HepG2 (cell line): ENCODE results near the gene IQCK. TPM values are rescaled to one million over a fixed set of nuclear protein-coding genes. Genes with fewer than 3 reads are reported as not detected.
A peak's percentile ranks its signal among the peaks of the same experiment; 100 is the strongest.

Experiments
- DNMT1 ChIP-seq: sonication (generic); formaldehyde crosslinking; IDR thresholded peaks from 2 replicates; pipeline ENCODE4 v1.5.1; 2020; ENCODE audit warnings: mild to moderate bottlenecking, missing genetic modification reagents
- DZIP1 ChIP-seq: sonication (generic); formaldehyde crosslinking; IDR thresholded peaks from 2 replicates; pipeline ENCODE4 v1.5.0; 2020; ENCODE audit warnings: mild to moderate bottlenecking, missing genetic modification reagents
- FOSL2 ChIP-seq: sonication (generic); formaldehyde crosslinking; IDR thresholded peaks from 2 replicates; pipeline ENCODE4 v1.4.0; 2020; ENCODE audit warnings: missing genetic modification reagents
- GATA4 ChIP-seq: sonication (generic); IDR thresholded peaks from 2 replicates; pipeline ENCODE4 v1.6.1; 2016; ENCODE audit warnings: antibody characterized with exemption, low read depth, borderline replicate concordance
- GATAD1 ChIP-seq: IDR thresholded peaks from 2 replicates; pipeline ENCODE4 v1.6.1; 2016; ENCODE audit warnings: missing genetic modification reagents, missing compliant biosample characterization
- MYC ChIP-seq: sonication (generic); formaldehyde crosslinking; IDR thresholded peaks from 2 replicates; pipeline ENCODE4 v1.9.0; 2021; ENCODE audit warnings: missing genetic modification reagents, borderline replicate concordance
- NAIF1 ChIP-seq: sonication (generic); formaldehyde crosslinking; IDR thresholded peaks from 2 replicates; pipeline ENCODE4 v1.5.0; 2020; ENCODE audit warnings: mild to moderate bottlenecking, missing genetic modification reagents, borderline replicate concordance
- NBN ChIP-seq: fragments of 450-650 bp; conservative IDR thresholded peaks from 2 replicates; pipeline ENCODE4 v1.6.1; 2017
- RBFOX2 ChIP-seq: fragments of 200-400 bp; formaldehyde crosslinking; IDR thresholded peaks from 2 replicates; pipeline ENCODE4 v1.6.1; 2017; ENCODE audit warnings: low read depth, mild to moderate bottlenecking, low read length
- REPIN1 ChIP-seq: sonication (generic); formaldehyde crosslinking; IDR thresholded peaks from 2 replicates; pipeline ENCODE4 v1.8.0; 2022; ENCODE audit warnings: missing genetic modification reagents, low read depth, mild to moderate bottlenecking, borderline replicate concordance
- RORA ChIP-seq: sonication (generic); formaldehyde crosslinking; IDR thresholded peaks from 2 replicates; pipeline ENCODE4 v1.5.0; 2020; ENCODE audit warnings: mild to moderate bottlenecking, missing genetic modification reagents, moderate library complexity
- RXRB ChIP-seq: IDR thresholded peaks from 2 replicates; pipeline ENCODE4 v1.6.1; 2016; ENCODE audit warnings: borderline replicate concordance, missing genetic modification reagents, missing compliant biosample characterization
- SP1 ChIP-seq, 2 experiments: fragments of 450-650 bp in 1 of 2; sonication (generic) in 1 of 2; formaldehyde crosslinking in 1 of 2; IDR thresholded peaks; 2 replicates each; pipeline versions ENCODE4 v1.4.0 to v1.6.1; 2016 to 2020; ENCODE audit warnings: missing genetic modification reagents in 1 of 2
- STAG1 ChIP-seq: sonication (generic); formaldehyde crosslinking; IDR thresholded peaks from 2 replicates; pipeline ENCODE4 v1.4.0; 2020; ENCODE audit warnings: missing genetic modification reagents
- ZBTB3 ChIP-seq: sonication (generic); formaldehyde crosslinking; IDR thresholded peaks from 2 replicates; pipeline ENCODE4 v1.4.0; 2020; ENCODE audit warnings: low read depth, mild to moderate bottlenecking, moderate library complexity, missing genetic modification reagents, borderline replicate concordance
- ZBTB49 ChIP-seq: sonication (generic); formaldehyde crosslinking; IDR thresholded peaks from 2 replicates; pipeline ENCODE4 v1.4.0; 2020; ENCODE audit warnings: missing genetic modification reagents, borderline replicate concordance
- ZNF24 ChIP-seq: fragments of 450-650 bp; IDR thresholded peaks from 2 replicates; pipeline ENCODE4 v1.6.1; 2017; ENCODE audit warnings: antibody characterized with exemption, mild to moderate bottlenecking
- ZNF3 ChIP-seq: IDR thresholded peaks from 2 replicates; pipeline ENCODE4 v1.7.0; 2017; ENCODE audit warnings: inconsistent platforms
- ZNF567 ChIP-seq: sonication (generic); formaldehyde crosslinking; IDR thresholded peaks from 2 replicates; pipeline ENCODE4 v1.8.1; 2023; ENCODE audit warnings: mild to moderate bottlenecking, missing genetic modification reagents, borderline replicate concordance
- ZNF605 ChIP-seq: sonication (generic); formaldehyde crosslinking; IDR thresholded peaks from 2 replicates; pipeline ENCODE4 v1.8.0; 2022; ENCODE audit warnings: mild to moderate bottlenecking, missing genetic modification reagents
- ZNF780A ChIP-seq: sonication (generic); formaldehyde crosslinking; IDR thresholded peaks from 2 replicates; pipeline ENCODE4 v1.8.0; 2022; ENCODE audit warnings: mild to moderate bottlenecking, missing genetic modification reagents, moderate library complexity
- ZSCAN22 ChIP-seq: sonication (generic); formaldehyde crosslinking; IDR thresholded peaks from 2 replicates; pipeline ENCODE4 v1.4.0; 2020; ENCODE audit warnings: mild to moderate bottlenecking, missing genetic modification reagents
- polyA plus RNA-seq, 8 experiments: library from polyadenylated mRNA; depleted of rRNA in 3 of 8; stranded (reverse) in 7 of 8; unstranded in 1 of 8; fragments of >200 nt; fragmentation: Illumina TruSeq in 4 of 8; extraction: Trizol in 4 of 8; gene quantifications; 2 replicates each; pipeline versions ENCODE4 v1.2.1 to v1.2.3, GENCODE V29; 2011 to 2016; ENCODE audit warnings: low read depth in 4 of 8, missing spikeins in 1 of 8, mixed read lengths in 1 of 8; ENCODE audit not compliant: insufficient read depth in 1 of 8
- total RNA-seq, 5 experiments: library from RNA; depleted of rRNA; stranded (reverse); fragments of >200 nt; fragmentation: Illumina TruSeq; extraction: Trizol; gene quantifications; 2 replicates each; pipeline ENCODE4 v1.2.3, GENCODE V29; 2016; ENCODE audit warnings: low read depth in 1 of 5
- TF ChIP-seq, protein P1 (sequence below): sonication (generic); formaldehyde crosslinking; IDR thresholded peaks from 2 replicates; pipeline ENCODE4 v1.4.0; 2020; ENCODE audit warnings: missing genetic modification reagents, borderline replicate concordance
- TF ChIP-seq, protein P2 (sequence below): sonication (generic); formaldehyde crosslinking; IDR thresholded peaks from 2 replicates; pipeline ENCODE4 v1.8.1; 2023; ENCODE audit warnings: missing genetic modification reagents, mild to moderate bottlenecking, borderline replicate concordance

The IQCK gene
- total and polyA plus RNA-seq, 2 of the 13 experiments (the other 11 are each of a cell fraction or from before 2014, with no cell fraction given) = 5.1 to 7.3 TPM

GRCh38 chr16:19886073-19886941 is 168.2 kb downstream of the IQCK start (continued):
- TF ChIP-seq, protein P1, sequence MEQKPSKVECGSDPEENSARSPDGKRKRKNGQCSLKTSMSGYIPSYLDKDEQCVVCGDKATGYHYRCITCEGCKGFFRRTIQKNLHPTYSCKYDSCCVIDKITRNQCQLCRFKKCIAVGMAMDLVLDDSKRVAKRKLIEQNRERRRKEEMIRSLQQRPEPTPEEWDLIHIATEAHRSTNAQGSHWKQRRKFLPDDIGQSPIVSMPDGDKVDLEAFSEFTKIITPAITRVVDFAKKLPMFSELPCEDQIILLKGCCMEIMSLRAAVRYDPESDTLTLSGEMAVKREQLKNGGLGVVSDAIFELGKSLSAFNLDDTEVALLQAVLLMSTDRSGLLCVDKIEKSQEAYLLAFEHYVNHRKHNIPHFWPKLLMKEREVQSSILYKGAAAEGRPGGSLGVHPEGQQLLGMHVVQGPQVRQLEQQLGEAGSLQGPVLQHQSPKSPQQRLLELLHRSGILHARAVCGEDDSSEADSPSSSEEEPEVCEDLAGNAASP (CRISPR knock-in tag) = peak; percentile 75
- TF ChIP-seq ZNF780A (CRISPR knock-in tag) (no peak), NAIF1 (CRISPR knock-in tag) (no peak), MYC (CRISPR knock-in tag) (peak; percentile 75; the same call in 1 of the 2 replicates), DZIP1 (CRISPR knock-in tag) (no peak), STAG1 (CRISPR knock-in tag) (peak; percentile 100), RXRB (CRISPR knock-in tag) (peak; percentile 64; the same call in 1 of the 2 replicates), ZNF567 (CRISPR knock-in tag) (no peak), REPIN1 (CRISPR knock-in tag) (peak; percentile 80; the same call in 1 of the 2 replicates), GATA4 (no peak), ZBTB3 (CRISPR knock-in tag) (no peak), SP1 (IDR thresholded peaks at IDR 0.05) (no peak), SP1 (CRISPR knock-in tag; IDR thresholded peaks at IDR 0.05) (peak; percentile 55; the same call in 1 of the 2 replicates), ZNF605 (CRISPR knock-in tag) (no peak), DNMT1 (CRISPR knock-in tag) (no peak), NBN (no peak), RBFOX2 (no peak), ZNF24 (no peak), GATAD1 (0 out of 2 replicates have a peak, but pooled peaks have one; percentile 26), FOSL2 (CRISPR knock-in tag) (peak; percentile 60), ZSCAN22 (CRISPR knock-in tag) (no peak), ZBTB49 (CRISPR knock-in tag) (no peak), RORA (CRISPR knock-in tag) (no peak), ZNF3 (CRISPR knock-in tag) (no peak)
- TF ChIP-seq, protein P2, sequence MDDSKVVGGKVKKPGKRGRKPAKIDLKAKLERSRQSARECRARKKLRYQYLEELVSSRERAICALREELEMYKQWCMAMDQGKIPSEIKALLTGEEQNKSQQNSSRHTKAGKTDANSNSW (CRISPR knock-in tag) = no peak
